Skin epidermis (tissue), 12 donors: ENCODE data around the gene PLEKHG3.

Source experiments
- H3K27ac ChIP-seq, 21 experiments: fragments of 200-600 bp; sonication (generic) in 11 of 21; one replicate each; pipeline ENCODE4 v1.5.0; 2020; ENCODE audit warnings: mild to moderate bottlenecking in 3 of 21, inconsistent platforms in 2 of 21, moderate library complexity in 2 of 21
- H3K4me3 ChIP-seq, 7 experiments: fragments of 200-600 bp; sonication (generic) in 2 of 7; one replicate each; pipeline ENCODE4 v1.5.0; 2020; ENCODE audit warnings: inconsistent platforms in 2 of 7, mild to moderate bottlenecking in 2 of 7, moderate library complexity in 1 of 7

PLEKHG3 gene

DNA sequence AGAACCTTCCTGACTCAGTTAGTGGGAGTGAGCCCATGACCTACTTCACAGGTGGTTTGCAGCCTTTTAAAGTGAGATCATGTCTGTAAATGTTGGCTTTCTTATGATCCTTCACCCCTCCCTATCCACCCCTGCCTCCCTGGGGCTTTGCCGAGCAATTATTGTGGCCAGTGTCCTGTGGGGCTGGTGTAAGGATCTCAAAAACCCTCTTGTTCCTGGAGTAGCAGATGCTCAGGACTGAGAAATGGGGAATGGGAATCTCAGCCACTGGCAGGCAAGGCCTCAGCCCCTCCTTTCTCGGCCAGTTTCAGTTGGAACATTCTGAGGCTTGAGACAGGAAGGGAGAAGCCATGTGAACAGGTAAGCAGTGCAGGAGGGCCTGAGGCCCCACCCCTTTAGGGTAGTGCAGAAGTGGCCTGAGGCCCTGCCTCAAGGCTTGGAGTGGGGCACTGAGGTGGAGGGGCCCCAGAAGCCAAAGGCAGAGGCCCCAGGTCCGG is 53.8 kb downstream of the PLEKHG3 start:
- H3K27ac ChIP-seq = peak overlapping the region in 18 of 21 experiments; percentile 3 to 89 (median 64)

DNA sequence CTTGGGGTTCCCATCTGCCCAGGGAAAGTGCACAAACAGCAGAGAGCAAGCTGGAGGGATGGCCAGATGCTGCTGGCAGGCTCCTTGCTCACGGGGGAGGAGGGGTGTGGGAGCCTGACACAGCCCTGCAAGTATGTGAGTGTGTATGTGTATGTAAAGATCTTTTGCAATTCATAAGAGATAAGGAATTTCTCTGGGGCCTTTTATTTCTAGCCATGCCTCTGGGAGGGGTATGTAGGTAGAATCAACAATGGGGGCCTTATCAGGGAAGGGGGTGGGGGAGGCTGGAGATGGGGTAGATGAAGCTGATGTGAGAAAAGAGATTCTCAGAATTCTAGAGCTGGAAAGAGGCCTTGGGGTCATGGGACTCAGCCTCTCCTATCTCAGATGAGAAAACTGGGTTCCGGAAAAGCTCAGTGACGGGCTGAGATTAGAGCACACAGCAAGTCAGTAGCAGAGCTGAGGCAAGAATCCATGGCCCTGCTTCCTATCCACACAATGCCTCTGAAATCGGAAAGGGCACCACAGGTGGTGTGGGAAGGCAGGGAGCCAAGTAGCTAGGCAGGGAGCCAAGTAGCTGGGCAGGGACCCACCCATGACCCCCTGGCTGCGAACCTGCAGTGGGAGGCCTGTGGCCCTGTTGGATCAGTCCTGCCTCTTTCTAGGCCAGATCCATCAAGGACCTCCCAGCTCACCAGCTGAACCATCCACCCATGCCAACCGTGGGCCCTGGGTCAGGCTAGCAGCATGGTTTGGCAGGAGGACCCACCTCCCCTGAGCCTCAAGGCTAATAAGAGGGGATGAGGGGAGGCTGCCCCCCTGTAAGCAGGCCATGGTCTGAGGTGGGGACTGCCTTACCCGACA is 54.7 kb downstream of the PLEKHG3 start:
- Histone ChIP-seq H3K4me3 (no peak overlapping the region), H3K27ac (peak overlapping the region in 14 of 21 experiments; percentile 11 to 89 (median 67))

More for the DNA sequence above, 53.8 kb downstream of the PLEKHG3 start:
- H3K4me3 ChIP-seq = no peak overlapping the region

GRCh38 chr14:64759555-64759938 is 55.3 kb downstream of the PLEKHG3 start:
- Histone ChIP-seq H3K27ac (peak overlapping the region in 9 of 21 experiments; percentile 26 to 87 (median 66)), H3K4me3 (no peak overlapping the region)

- H3K27ac ChIP-seq = peak overlapping the region in 1 of 21 experiments; percentile 87
- no peak overlapping the region for H3K4me3 ChIP-seq
Observed at GRCh38 chr14:64760146-64760755, 56.0 kb downstream of the PLEKHG3 start.

DNA sequence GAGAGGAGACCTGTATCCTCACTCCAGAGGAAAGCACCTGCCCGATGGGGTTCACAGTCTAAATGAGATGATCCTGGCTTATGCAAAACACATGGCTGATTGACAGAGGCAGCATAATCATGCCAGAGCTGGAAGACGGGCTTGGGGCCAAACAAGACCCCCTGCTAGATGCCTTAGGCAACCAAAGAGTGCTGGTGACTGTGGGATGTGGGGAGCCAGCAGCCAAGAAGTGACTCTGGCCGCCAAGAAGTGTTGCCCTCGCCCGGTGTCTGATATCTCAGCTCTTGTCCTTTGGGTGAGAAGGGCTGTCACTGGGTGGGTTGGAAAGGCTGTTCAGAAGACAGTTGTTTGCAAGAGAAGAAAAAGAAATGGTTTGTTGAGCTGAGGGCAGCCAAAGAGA is 56.7 kb downstream of the PLEKHG3 start:
- H3K27ac ChIP-seq = peak overlapping the region in 2 of 21 experiments; percentile 53 to 76
- H3K4me3 ChIP-seq = no peak overlapping the region

DNA sequence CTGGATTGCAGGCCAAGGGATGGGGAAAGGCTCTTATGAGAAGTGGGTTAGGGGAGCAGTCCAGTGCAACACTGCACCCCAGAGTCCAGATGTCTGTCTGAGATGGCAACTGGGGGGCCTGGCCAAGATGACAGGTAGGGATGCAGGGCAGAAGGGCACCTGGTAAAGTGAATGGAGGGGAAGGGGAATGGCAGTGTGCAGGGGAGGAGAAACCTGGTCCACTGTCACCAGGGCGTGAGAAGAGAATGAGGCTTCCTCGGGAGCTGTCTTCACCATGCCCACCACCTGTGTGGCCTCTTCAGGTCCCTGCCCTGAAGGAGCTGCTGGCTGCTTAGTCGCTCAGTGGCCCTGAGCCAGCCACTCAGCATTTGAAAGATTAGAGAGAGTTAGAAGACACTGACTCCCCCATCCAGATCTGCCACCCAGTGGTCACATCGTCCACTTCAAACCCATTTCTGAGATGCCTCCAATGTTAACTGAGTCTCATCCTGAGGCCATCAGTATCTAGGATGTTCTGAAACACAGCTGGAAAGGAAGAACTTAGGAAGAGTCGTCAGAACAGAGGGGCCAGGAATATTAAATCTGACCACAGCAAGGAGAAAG is 57.3 kb downstream of the PLEKHG3 start:
- H3K4me3 ChIP-seq = no peak overlapping the region
- H3K27ac ChIP-seq = peak overlapping the region in 14 of 21 experiments; percentile 20 to 76 (median 56)

GRCh38 chr14:64762044-64763034 is 58.1 kb downstream of the PLEKHG3 start:
- peak overlapping the region in 16 of 21 experiments; percentile 2 to 83 (median 56) for H3K27ac ChIP-seq
- no peak overlapping the region for H3K4me3 ChIP-seq

DNA sequence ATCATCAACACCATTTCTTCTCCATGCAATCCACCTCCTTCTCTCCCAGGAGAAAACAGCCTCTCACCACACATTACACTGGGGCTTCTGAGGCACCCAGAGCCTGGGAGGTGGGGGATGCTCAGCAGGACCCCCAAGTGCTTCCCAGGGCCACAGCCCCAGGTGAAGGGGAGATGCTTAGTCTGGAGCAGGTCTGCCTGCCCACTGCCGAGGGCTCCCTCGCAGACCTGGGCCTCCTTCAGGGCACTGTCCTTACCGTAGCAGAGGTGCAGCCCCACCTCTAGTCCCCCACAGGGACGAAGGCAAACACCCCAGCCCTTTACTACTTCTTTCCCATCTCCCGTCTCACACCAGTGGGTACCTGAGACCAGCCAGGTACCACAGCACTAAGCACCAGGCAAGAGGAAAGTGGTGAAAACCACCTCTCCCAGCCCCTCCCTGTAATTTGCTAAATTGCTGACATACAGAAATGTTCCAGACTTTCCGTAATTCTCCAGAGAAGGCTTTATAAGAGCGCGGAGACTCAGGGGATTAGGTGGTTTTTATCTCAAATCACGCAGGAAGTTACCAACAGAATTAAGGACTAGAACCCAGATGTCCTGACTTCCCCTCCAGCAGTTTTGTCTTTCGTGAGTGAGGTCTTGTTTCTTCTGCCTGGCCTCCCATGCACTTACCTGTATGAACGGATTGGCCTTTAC is 59.0 kb downstream of the PLEKHG3 start:
- H3K27ac ChIP-seq = peak overlapping the region in 5 of 21 experiments; percentile 51 to 83 (median 56)

DNA sequence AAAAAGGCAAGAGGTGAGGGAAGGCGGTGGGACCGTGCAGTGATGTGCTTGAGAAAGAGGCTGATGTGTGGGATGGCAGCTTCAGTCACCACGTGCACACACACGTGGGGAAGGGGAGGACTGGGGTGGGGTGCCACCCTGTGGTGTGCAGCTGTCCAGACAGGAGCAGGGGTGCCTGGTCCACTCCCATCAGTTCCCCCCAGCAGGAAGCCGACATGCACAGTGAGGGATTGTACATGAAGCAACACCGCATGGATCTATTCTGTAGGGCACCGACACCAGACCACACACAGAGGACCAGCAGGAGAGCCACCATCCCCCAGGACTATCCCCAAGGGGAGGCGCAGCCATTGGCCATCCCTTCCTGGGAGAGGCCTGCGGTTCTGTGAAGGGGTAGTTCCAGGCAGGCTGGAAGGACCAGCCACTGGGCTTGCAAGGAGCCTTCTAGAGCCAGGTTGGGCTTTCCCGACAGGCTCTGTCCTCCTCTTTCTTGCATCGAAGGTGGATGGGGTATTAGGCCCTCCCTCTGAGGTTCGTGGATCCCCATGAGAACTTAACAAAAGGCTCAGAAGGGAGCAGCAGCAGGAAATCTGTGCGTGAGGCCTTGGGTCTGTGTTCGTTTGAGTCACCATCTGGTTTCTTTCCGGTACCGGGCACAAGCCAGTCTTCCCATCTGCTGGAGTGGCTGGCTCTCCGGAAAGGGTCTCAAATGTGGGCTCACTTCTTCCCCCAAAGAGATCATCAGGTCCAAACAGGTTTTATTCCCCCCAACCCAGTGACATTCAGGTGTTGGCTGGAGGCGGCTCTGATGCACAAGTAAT is 59.8 kb downstream of the PLEKHG3 start:
- Histone ChIP-seq H3K27ac (peak overlapping the region in 9 of 21 experiments; percentile 3 to 51 (median 30)), H3K4me3 (peak overlapping the region in 1 of 7 experiments; percentile 3)

More for the DNA sequence above, 59.0 kb downstream of the PLEKHG3 start:
- H3K4me3 ChIP-seq = no peak overlapping the region

GRCh38 chr14:64764641-64765520 is 60.7 kb downstream of the PLEKHG3 start:
- H3K4me3 ChIP-seq = peak overlapping the region in 1 of 7 experiments; percentile 3
- H3K27ac ChIP-seq = peak overlapping the region in 7 of 21 experiments; percentile 3 to 51 (median 28)

DNA sequence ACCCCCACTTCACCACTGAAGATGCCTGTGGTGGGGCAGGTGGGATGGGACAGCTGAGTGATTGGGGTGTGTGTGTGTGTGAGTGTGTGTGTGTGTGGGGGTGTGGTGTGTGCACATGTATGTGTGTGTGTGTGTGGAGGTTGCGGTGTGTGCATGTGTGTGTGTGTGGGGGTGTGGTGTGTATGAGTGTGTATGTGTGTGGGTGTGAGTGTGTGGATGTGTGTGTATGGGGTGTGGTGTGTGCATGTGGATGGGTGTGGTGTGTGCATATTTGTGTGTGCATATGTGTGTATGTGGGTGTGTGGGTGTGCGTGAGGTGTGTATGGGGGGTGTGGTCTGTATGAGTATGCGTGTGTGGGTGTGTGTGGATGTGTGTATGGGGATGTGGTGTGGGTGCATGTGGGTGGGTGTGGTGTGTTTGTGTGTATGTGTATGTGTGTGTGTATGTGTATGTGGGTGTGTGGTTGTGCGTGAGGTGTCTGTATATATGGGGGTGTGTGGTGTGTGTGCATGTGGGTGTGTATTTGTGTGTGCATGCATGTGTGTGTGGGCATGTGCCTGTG is 61.6 kb downstream of the PLEKHG3 start:
- H3K27ac ChIP-seq = no peak overlapping the region
- H3K4me3 ChIP-seq = no peak overlapping the region

- H3K27ac ChIP-seq = peak overlapping the region in 2 of 21 experiments; percentile 9 to 18
Observed at GRCh38 chr14:64766430-64767151, 62.4 kb downstream of the PLEKHG3 start.

DNA sequence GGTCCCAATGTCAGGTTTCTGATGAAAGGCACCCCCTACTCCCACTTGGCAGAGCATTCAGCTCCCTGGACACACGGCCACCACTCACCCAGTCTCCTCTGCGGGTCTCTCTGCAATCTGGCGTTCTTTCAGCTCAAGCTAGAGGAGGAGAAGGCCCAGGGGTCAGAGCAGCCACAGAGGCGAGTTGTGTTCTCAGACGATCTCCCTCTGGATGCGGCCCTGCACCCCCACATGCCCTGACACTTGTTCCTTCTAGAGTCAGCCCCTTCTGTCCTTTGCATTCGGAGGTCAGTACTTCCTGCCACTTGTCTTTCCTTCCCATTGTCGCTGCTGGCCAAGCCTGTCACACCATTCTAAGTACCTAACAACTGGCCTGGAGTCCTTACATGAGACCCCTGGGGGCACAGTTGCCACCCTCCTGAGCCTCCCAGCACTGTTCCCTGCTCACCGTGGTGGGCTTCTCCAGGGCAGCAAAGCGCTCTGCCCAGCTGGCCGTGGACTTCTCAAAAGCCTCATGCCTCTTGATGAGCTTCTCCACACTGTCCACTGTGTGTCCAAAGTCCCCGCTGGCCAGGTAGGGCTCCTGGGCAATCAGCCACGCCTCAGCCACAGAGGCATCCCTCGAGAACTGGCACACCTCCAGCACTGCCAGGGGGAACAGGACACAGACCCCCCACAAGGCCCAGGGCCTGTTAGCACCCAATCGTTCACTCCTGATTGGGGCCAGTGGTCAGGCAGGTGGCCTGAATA is 63.2 kb downstream of the PLEKHG3 start:
- H3K27ac ChIP-seq = no peak overlapping the region
- H3K4me3 ChIP-seq = no peak overlapping the region

More at GRCh38 chr14:64766430-64767151, 62.4 kb downstream of the PLEKHG3 start:
- H3K4me3 ChIP-seq = no peak overlapping the region

DNA sequence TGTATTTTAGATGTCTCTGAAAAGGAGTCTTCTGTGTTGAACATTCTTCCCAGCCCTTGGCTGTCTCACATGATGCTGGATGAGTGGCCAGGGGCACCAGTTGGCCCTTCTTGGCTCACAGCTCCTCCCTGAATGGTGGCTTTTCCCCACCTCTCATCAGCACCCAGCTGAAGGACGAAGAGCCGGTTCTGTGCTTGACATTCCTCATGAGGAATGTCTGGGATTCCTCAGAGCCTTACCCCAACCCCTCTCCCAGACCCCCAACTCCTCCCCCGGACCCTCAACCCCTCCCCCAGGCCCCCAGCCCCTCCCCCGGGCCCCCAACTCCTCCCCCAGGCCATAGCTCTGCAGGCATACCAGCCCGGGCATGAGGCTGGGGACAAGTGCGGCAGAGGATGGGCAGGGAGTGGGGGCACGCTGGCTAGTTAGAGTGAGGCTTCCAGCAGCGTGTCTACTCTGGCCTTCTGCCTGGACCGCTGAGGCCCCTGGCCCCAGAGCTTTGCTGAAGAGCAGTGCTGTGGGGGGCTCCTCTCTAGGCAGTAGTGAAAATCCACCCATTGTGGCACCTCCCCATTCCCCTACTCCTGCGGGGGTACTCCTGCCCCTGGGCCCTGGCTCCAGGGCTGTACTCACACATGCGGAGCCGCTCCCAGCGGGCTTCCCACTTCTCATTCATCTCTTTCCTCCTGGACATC is 64.3 kb downstream of the PLEKHG3 start:
- Histone ChIP-seq H3K4me3 (no peak overlapping the region), H3K27ac (no peak overlapping the region)
